ENCODE data around the gene KRT76.
"Not testable (repeated sequence)": the region's sequence is repeated elsewhere in the genome, so short reads cannot be mapped to it uniquely, and the experiment has no call there.

KRT76 gene

DNA sequence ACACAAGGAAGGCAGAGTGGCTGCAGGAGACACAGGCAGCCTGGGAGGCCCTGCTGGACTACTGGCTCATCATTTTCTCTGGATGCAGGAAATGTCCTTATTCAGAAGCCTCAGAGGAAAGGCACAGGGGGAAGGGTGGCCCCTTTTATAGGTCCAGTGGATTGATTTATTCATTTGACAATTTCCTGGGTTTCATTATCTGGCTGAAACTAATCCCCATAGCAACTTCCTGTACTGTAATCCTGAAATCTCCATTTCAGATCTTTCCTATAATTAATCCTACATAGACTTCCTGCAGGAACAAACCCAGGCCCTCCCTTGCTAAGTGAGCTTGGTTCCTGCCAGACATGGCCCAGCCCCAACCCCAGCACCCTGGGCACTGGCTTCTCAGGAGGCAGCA, 23.0 kb downstream of the KRT76 start:
- H3K9me3 ChIP-seq (ENCODE audit: severe bottlenecking) = no peaks in the 10 kb centered on the region
- no peak for DNase-seq
- H3K4me3 ChIP-seq (ENCODE audit: low read depth, low read length) = no peak overlapping the region
- TF ChIP-seq, protein P1, sequence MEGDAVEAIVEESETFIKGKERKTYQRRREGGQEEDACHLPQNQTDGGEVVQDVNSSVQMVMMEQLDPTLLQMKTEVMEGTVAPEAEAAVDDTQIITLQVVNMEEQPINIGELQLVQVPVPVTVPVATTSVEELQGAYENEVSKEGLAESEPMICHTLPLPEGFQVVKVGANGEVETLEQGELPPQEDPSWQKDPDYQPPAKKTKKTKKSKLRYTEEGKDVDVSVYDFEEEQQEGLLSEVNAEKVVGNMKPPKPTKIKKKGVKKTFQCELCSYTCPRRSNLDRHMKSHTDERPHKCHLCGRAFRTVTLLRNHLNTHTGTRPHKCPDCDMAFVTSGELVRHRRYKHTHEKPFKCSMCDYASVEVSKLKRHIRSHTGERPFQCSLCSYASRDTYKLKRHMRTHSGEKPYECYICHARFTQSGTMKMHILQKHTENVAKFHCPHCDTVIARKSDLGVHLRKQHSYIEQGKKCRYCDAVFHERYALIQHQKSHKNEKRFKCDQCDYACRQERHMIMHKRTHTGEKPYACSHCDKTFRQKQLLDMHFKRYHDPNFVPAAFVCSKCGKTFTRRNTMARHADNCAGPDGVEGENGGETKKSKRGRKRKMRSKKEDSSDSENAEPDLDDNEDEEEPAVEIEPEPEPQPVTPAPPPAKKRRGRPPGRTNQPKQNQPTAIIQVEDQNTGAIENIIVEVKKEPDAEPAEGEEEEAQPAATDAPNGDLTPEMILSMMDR (IDR thresholded peaks at IDR 0.05; ENCODE audit: low read depth, low read length) = no peak
- H3K27me3 ChIP-seq (ENCODE audit: insufficient read depth, low read depth, severe bottlenecking) = peaks cover 37% of the 10 kb centered on the region
- H3K36me3 ChIP-seq = no peaks in the 10 kb centered on the region
- H3K27ac ChIP-seq = no peak overlapping the region

DNA sequence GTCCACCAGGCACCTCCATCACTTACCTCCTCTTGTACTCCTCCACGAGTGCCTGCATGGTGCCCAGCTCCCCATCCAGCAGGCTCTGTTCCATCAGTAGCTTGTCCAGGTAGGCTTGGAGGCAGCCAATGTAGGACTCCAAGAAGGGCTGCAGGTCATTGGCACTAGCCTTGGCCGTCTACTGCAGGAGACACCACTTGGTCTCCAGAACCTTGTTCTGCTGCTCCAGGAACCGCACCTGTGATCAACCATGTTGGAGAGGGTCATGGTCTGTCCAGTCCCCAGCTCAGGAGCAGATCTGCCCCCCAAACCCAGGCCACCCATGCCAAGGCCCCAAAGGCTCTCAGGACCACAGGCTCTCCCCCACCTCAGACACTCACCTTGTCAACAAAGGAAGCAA, 23.9 kb downstream of the KRT76 start:
- Histone ChIP-seq H3K27me3 (ENCODE audit: insufficient read depth, low read depth, severe bottlenecking) (peaks cover 43% of the 10 kb centered on the region), H3K9me3 (ENCODE audit: severe bottlenecking) (no peaks in the 10 kb centered on the region), H3K4me3 (ENCODE audit: low read depth, low read length) (no peak overlapping the region), H3K36me3 (no peaks in the 10 kb centered on the region), H3K27ac (no peak overlapping the region)
- TF ChIP-seq, protein P1 (IDR thresholded peaks at IDR 0.05; ENCODE audit: low read depth, low read length) = no peak
- DNase-seq = no peak

DNA sequence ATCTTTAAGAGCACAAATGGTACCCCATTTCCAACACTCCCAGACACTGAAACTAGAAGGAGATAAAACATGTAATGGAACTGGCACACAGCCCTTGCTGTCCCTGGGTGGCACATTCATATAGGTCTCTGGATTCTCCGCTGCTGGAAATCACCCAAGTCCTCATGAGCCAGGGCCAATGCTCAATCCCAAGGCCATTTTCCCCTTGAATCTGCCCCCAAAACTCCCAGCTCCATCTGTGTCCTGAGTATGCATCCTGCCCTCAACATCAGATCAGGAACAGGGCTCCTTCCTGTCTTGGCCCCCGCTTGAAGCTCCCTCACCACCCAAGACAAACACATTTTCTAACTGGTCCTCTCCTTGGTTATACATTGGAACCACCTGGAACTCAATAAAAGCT, 24.6 kb downstream of the KRT76 start:
- no peaks in the 10 kb centered on the region for H3K36me3 ChIP-seq
- H3K4me3 ChIP-seq (ENCODE audit: low read depth, low read length) = no peak overlapping the region
- TF ChIP-seq, protein P1 (IDR thresholded peaks at IDR 0.05; ENCODE audit: low read depth, low read length) = no peak
- H3K27ac ChIP-seq = no peak overlapping the region
- peaks cover 47% of the 10 kb centered on the region for H3K27me3 ChIP-seq (ENCODE audit: insufficient read depth, low read depth, severe bottlenecking)
- no peaks in the 10 kb centered on the region for H3K9me3 ChIP-seq (ENCODE audit: severe bottlenecking)
- DNase-seq = no peak

DNA sequence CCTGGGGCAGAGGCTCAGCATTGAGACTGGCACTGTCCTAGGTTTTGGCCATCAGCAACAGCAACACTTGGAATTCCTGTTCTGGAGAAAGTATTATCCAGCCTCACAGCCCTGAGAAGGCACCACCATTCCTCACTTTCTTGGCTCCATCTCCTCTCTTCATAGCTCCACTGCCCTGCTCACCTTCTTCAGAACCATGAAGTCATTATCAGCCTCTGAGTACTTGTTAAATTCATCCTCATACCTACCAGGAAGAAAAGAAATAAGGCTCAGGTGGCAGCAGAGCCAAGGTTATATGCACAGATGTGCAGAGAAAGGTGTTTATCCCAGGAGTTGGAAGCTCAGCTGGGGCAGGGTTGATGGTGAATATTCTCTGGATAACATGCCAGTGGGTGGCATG, 25.4 kb downstream of the KRT76 start:
- Histone ChIP-seq H3K27ac (no peak overlapping the region), H3K27me3 (ENCODE audit: insufficient read depth, low read depth, severe bottlenecking) (peaks cover 54% of the 10 kb centered on the region), H3K4me3 (ENCODE audit: low read depth, low read length) (no peak overlapping the region), H3K9me3 (ENCODE audit: severe bottlenecking) (no peaks in the 10 kb centered on the region), H3K36me3 (no peaks in the 10 kb centered on the region)
- TF ChIP-seq, protein P1 (IDR thresholded peaks at IDR 0.05; ENCODE audit: low read depth, low read length) = no peak
- no peak for DNase-seq

DNA sequence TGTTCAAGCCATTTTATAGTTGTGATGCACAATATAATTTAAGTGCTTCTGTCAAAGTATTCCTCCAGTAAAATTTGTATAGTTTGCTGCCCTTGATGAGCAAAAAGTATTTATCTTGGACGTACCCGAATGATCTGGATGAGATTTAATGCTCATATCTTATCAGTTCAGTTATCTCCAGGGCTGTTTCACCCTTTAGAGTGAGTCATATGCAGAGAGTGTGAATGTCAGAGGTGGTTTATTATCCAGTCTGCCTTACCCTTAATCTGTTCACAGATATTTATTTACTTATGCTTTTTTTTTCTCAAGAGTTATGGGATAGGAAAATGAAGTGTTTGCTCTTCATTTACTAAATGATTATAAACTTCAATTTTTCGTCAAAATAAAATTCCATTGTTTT, 26.6 kb downstream of the KRT76 start:
- H3K36me3 ChIP-seq; H3K27ac ChIP-seq; H3K4me3 ChIP-seq (ENCODE audit: low read depth, low read length); H3K9me3 ChIP-seq (ENCODE audit: severe bottlenecking); DNase-seq: not testable (repeated sequence)
- peaks cover 60% of the 10 kb centered on the region for H3K27me3 ChIP-seq (ENCODE audit: insufficient read depth, low read depth, severe bottlenecking)

DNA sequence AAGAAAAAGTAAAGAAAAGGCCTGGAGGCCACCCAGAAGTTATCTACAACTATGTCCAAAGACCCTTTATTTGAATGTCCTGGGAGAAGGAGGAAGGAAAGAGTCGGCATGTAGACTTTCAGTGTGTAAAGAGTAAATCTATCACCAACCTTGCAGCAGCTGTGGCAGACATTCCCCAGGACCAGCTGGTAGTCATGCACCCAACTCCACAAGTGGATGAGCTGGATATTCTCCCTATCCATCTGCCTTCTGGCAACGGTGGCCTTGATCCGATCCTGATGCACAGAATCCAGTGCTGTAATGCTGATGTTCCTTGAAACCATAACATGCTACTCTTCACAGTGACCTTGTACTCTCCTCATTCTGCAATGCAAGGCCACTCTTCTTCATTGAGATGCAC, 27.3 kb downstream of the KRT76 start:
- Histone ChIP-seq H3K36me3 (no peaks in the 10 kb centered on the region), H3K4me3 (ENCODE audit: low read depth, low read length) (no peak overlapping the region), H3K27me3 (ENCODE audit: insufficient read depth, low read depth, severe bottlenecking) (peaks cover 67% of the 10 kb centered on the region), H3K9me3 (ENCODE audit: severe bottlenecking) (no peaks in the 10 kb centered on the region), H3K27ac (no peak overlapping the region)
- no peak for DNase-seq
- TF ChIP-seq, protein P1 (IDR thresholded peaks at IDR 0.05; ENCODE audit: low read depth, low read length) = no peak
